ENCODE measurements around the gene TANGO6.

The TANGO6 gene

GRCh38 chr16:68920349-68920748 lies 77.0 kb downstream of the TANGO6 start:
- H3K4me3 ChIP-seq (replicated peaks in 1 of 2; ENCODE audit: low read depth in 2 of 2, low read length in 2 of 2): no peak overlapping the region
- no peak for DNase-seq (ENCODE audit: low read depth in 2 of 2)
- TF ChIP-seq CTCF (IDR thresholded peaks at IDR 0.05; ENCODE audit: low read depth, low read length): no peak

- H3K4me3 ChIP-seq (replicated peaks in 1 of 2; ENCODE audit: low read depth in 2 of 2, low read length in 2 of 2): no peak overlapping the region
- DNase-seq (ENCODE audit: low read depth in 2 of 2): peak in 1 of 2 donors; percentile 74
- no peak for TF ChIP-seq CTCF (IDR thresholded peaks at IDR 0.05; ENCODE audit: low read depth, low read length)
Observed at GRCh38 chr16:68921637-68922036, 78.3 kb downstream of the TANGO6 start.

- TF ChIP-seq CTCF (IDR thresholded peaks at IDR 0.05; ENCODE audit: low read depth, low read length): no peak
- DNase-seq (ENCODE audit: low read depth in 2 of 2): no peak
Observed at GRCh38 chr16:68923116-68923515, 79.8 kb downstream of the TANGO6 start.

GRCh38 chr16:68927018-68927417 lies 83.7 kb downstream of the TANGO6 start:
- H3K4me3 ChIP-seq (replicated peaks in 1 of 2; ENCODE audit: low read depth in 2 of 2, low read length in 2 of 2): no peak overlapping the region
- no peak for DNase-seq (ENCODE audit: low read depth in 2 of 2)
- no peak for TF ChIP-seq CTCF (IDR thresholded peaks at IDR 0.05; ENCODE audit: low read depth, low read length)

More at GRCh38 chr16:68923116-68923515, 79.8 kb downstream of the TANGO6 start:
- H3K4me3 ChIP-seq (replicated peaks in 1 of 2; ENCODE audit: low read depth in 2 of 2, low read length in 2 of 2): no peak overlapping the region

GRCh38 chr16:68931196-68931595 lies 87.9 kb downstream of the TANGO6 start:
- no peak for DNase-seq (ENCODE audit: low read depth in 2 of 2)
- no peak for TF ChIP-seq CTCF (IDR thresholded peaks at IDR 0.05; ENCODE audit: low read depth, low read length)

GRCh38 chr16:68934402-68934801 lies 91.1 kb downstream of the TANGO6 start:
- no peak overlapping the region for H3K4me3 ChIP-seq (replicated peaks in 1 of 2; ENCODE audit: low read depth in 2 of 2, low read length in 2 of 2)

More at GRCh38 chr16:68931196-68931595, 87.9 kb downstream of the TANGO6 start:
- no peak overlapping the region for H3K4me3 ChIP-seq (replicated peaks in 1 of 2; ENCODE audit: low read depth in 2 of 2, low read length in 2 of 2)

More at GRCh38 chr16:68934402-68934801, 91.1 kb downstream of the TANGO6 start:
- no peak for DNase-seq (ENCODE audit: low read depth in 2 of 2)
- no peak for TF ChIP-seq CTCF (IDR thresholded peaks at IDR 0.05; ENCODE audit: low read depth, low read length)

Data from cardiac fibroblast (primary cell).